OCI-LY7 (cell line): Measurements from ENCODE around the gene TMED7. TPM values are rescaled to one million over a fixed set of nuclear protein-coding genes. Genes with fewer than 3 reads are reported as not detected.

ENCODE experiments used
- BruUV-seq: library from RNA; stranded (reverse); fragments of 400-500 nt; replicated peaks from 2 replicates; lab custom pipeline; 2021; lab: Mats Ljungman, UMichigan
- CTCF ChIA-PET: fragments of 300-600 bp; sonication (Branson Sonifier 250); formaldehyde crosslinking; loops from one replicate; lab custom pipeline; 2022; ENCODE audit warnings: antibody characterized with exemption; ENCODE audit not compliant: unreplicated experiment; lab: Charles Lee
- POLR2A ChIA-PET: fragments of 300-600 bp; sonication (Branson Sonifier 250); formaldehyde crosslinking; loops from one replicate; lab custom pipeline; 2022; ENCODE audit warnings: antibody characterized with exemption; lab: Charles Lee
- DNase-seq: peaks from one replicate; pipeline ENCODE4 v3.0.0-alpha.2; 2015; ENCODE audit warnings: low spot score
- H2AFZ ChIP-seq: fragments of 200-600 bp; sonication (generic), shearing (Covaris generic); 2 replicates; pipeline ENCODE4 v1.6.1; 2014; ENCODE audit warnings: mild to moderate bottlenecking, antibody characterized with exemption, low read length, moderate library complexity
- H3K27ac ChIP-seq: fragments of 200-600 bp; sonication (generic); 2 replicates; pipeline ENCODE4 v1.5.1; 2014; ENCODE audit warnings: mixed run types, low read depth, mild to moderate bottlenecking, moderate library complexity, low read length, inconsistent platforms; ENCODE audit not compliant: poor library complexity, severe bottlenecking
- H3K36me3 ChIP-seq: fragments of 200-600 bp; sonication (generic); 2 replicates; pipeline ENCODE4 v1.6.1; 2014; ENCODE audit warnings: mild to moderate bottlenecking, antibody characterized with exemption, low read length, moderate library complexity, mixed read lengths; ENCODE audit not compliant: insufficient read depth
- H3K4me1 ChIP-seq: fragments of 200-600 bp; sonication (generic); 2 replicates; pipeline ENCODE4 v1.5.1; 2014; ENCODE audit warnings: mild to moderate bottlenecking, low read length; ENCODE audit not compliant: insufficient read depth, poor library complexity, severe bottlenecking
- H3K4me2 ChIP-seq: fragments of 200-600 bp; sonication (generic); 2 replicates; pipeline ENCODE4 v1.6.1; 2014; ENCODE audit warnings: mild to moderate bottlenecking, low read length
- H3K4me3 ChIP-seq: fragments of 200-600 bp; sonication (generic); 2 replicates; pipeline ENCODE4 v1.5.1; 2014; ENCODE audit warnings: mild to moderate bottlenecking, low read depth, low read length; ENCODE audit not compliant: poor library complexity, severe bottlenecking
- H3K79me2 ChIP-seq: fragments of 200-600 bp; sonication (generic); 2 replicates; pipeline ENCODE4 v1.6.1; 2016; ENCODE audit warnings: low read depth, mild to moderate bottlenecking, low read length, moderate library complexity, mixed read lengths; ENCODE audit not compliant: insufficient read depth
- H3K9me2 ChIP-seq: fragments of 200-600 bp; sonication (generic); 2 replicates; pipeline ENCODE4 v1.6.1; 2016; ENCODE audit warnings: mild to moderate bottlenecking, low read length, mixed read lengths; ENCODE audit not compliant: insufficient read depth
- H3K9me3 ChIP-seq: fragments of 200-600 bp; sonication (generic); 2 replicates; pipeline ENCODE4 v1.6.1; 2014; ENCODE audit warnings: mild to moderate bottlenecking, mixed run types, low read length, mixed read lengths
- H4K20me1 ChIP-seq: fragments of 200-600 bp; sonication (generic); 2 replicates; pipeline ENCODE4 v1.6.1; 2014; ENCODE audit warnings: mild to moderate bottlenecking, antibody characterized with exemption, low read length, moderate library complexity, mixed read lengths; ENCODE audit not compliant: insufficient read depth
- CTCF ChIP-seq: fragments of 200-600 bp; sonication (generic); conservative IDR thresholded peaks from 2 replicates; pipeline ENCODE4 v1.5.1; 2014; ENCODE audit warnings: mild to moderate bottlenecking, antibody characterized with exemption, low read length, moderate library complexity, mixed read lengths
- EZH2phosphoT487 ChIP-seq: fragments of 200-600 bp; sonication (generic); IDR thresholded peaks from 2 replicates; pipeline ENCODE4 v1.6.1; 2018; ENCODE audit warnings: low read depth, borderline replicate concordance, mild to moderate bottlenecking, mixed run types, antibody characterized with exemption, low read length, moderate library complexity, mixed read lengths
- intact Hi-C: fragments of 100-400 bp; cut with micrococcal nuclease; formaldehyde crosslinking; loops from one replicate; pipeline ENCODE4 v1.10.0; 2022; ENCODE audit not compliant: unreplicated experiment
- total RNA-seq, 2 experiments: library from RNA; depleted of rRNA in 1 of 2; stranded (reverse); fragments of >200 nt in 1 of 2; shearing (Covaris generic) in 1 of 2; gene quantifications; 2 replicates each; pipeline ENCODE4 v1.2.3, GENCODE V29; 2014 to 2022

The TMED7 gene
- total RNA-seq, 2 experiments from 2014 or later, result 35.8 to 55.1 TPM

- CTCF ChIA-PET, result no interaction called here
- H4K20me1 ChIP-seq, result no peaks in the 10 kb centered on the region
- H3K36me3 ChIP-seq, result no peaks in the 10 kb centered on the region
- H2AFZ ChIP-seq, result no peak overlapping the region
- no peaks in the 10 kb centered on the region for H3K9me2 ChIP-seq
- H3K4me2 ChIP-seq, result no peak overlapping the region
- no TSS peak for BruUV-seq
- POLR2A ChIA-PET, result no interaction called here
- no peaks in the 10 kb centered on the region for H3K4me1 ChIP-seq
- TF ChIP-seq EZH2phosphoT487 (no peak), CTCF (no peak)
- intact Hi-C loops, result loop anchor here (10.0 kb wide), 1 partner anchor 199 kb away; no protein-coding TSS in a partner anchor
- no peak overlapping the region for H3K4me3 ChIP-seq
- H3K9me3 ChIP-seq, result no peaks in the 10 kb centered on the region
- no peak overlapping the region for H3K27ac ChIP-seq
- no peak for DNase-seq
- no peaks in the 10 kb centered on the region for H3K79me2 ChIP-seq
Measured at GRCh38 chr5:115583474-115583873, 42.4 kb downstream of the TMED7 start.

DNA sequence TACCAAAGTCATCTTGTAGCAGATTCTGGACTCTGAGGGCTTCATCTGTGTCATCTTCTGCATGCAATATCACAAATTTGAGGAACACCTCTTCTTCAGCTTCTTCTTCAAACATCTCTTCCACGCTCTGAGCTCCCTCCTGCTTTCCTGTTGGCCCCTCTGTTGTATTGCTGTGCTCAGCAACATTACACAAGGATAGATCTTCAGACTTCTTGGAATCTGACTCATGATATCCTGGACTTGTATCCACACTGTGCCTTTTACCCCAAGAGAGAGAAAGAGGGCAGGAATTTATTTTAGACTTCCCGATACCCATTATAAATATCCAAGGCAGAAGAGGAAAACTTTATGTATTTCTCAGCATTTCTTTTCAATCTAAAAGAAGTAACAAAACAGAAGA is 44.9 kb downstream of the TMED7 start:
- intact Hi-C loops, result loop anchor here (10.0 kb wide), 1 partner anchor 196 kb away; no protein-coding TSS in a partner anchor
- no peak for TF ChIP-seq CTCF
- no peak for TF ChIP-seq EZH2phosphoT487
- Histone ChIP-seq H3K36me3 (no peaks in the 10 kb centered on the region), H3K9me2 (no peaks in the 10 kb centered on the region), H3K4me1 (no peaks in the 10 kb centered on the region), H4K20me1 (no peaks in the 10 kb centered on the region), H2AFZ (no peak overlapping the region), H3K4me3 (no peak overlapping the region), H3K27ac (no peak overlapping the region), H3K79me2 (no peaks in the 10 kb centered on the region), H3K9me3 (0 out of 2 replicates have a peak, but pooled peaks cover 3% of the 10 kb centered on the region), H3K4me2 (no peak overlapping the region)
- no peak for DNase-seq
- ChIA-PET POLR2A (interaction anchor here (1.2 kb wide), 1 partner anchor 9 kb away, joined by 4 read pairs; no protein-coding TSS in a partner anchor), CTCF (no interaction called here)
- BruUV-seq, result no TSS peak

DNA sequence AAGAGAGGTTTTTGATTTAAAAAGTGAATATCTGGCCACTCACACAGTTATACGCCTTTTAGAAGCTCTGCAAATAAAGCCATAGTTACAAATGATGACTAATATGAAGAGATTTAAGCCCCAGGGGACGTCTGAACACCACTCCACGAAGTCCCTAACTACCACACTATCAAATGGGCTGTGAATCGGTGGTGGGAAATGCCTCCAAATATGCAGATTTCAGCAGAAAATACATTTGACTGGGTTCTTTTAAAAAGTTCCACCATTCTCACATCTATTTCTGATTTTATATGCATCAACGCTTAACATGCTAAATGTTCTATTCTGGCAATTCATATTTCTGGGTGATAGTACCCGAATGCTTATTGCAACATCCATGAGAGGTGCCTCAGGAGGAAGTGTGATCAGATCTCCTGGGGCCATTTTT is 46.1 kb downstream of the TMED7 start:
- POLR2A ChIA-PET, result no interaction called here
- no peak for DNase-seq
- no peak for TF ChIP-seq CTCF
- no peak for TF ChIP-seq EZH2phosphoT487
- Histone ChIP-seq H3K4me2 (no peak overlapping the region), H4K20me1 (no peaks in the 10 kb centered on the region), H3K4me3 (no peak overlapping the region), H3K9me3 (0 out of 2 replicates have a peak, but pooled peaks cover 3% of the 10 kb centered on the region), H2AFZ (no peak overlapping the region), H3K27ac (no peak overlapping the region), H3K79me2 (no peaks in the 10 kb centered on the region), H3K36me3 (no peaks in the 10 kb centered on the region), H3K4me1 (no peaks in the 10 kb centered on the region), H3K9me2 (no peaks in the 10 kb centered on the region)
- intact Hi-C loops, result loop anchor here (10.0 kb wide), 1 partner anchor 195 kb away; no protein-coding TSS in a partner anchor
- no TSS peak for BruUV-seq
- CTCF ChIA-PET, result no interaction called here
